ENCODE results near the gene MYH9. TPM values are rescaled to one million over a fixed set of nuclear protein-coding genes. Genes with fewer than 3 reads are reported as not detected.
A peak's percentile ranks its signal among the peaks of the same experiment; 100 is the strongest.

MYH9 gene
- total RNA-seq, 1 donor from 2014 or later: 122 TPM

DNA sequence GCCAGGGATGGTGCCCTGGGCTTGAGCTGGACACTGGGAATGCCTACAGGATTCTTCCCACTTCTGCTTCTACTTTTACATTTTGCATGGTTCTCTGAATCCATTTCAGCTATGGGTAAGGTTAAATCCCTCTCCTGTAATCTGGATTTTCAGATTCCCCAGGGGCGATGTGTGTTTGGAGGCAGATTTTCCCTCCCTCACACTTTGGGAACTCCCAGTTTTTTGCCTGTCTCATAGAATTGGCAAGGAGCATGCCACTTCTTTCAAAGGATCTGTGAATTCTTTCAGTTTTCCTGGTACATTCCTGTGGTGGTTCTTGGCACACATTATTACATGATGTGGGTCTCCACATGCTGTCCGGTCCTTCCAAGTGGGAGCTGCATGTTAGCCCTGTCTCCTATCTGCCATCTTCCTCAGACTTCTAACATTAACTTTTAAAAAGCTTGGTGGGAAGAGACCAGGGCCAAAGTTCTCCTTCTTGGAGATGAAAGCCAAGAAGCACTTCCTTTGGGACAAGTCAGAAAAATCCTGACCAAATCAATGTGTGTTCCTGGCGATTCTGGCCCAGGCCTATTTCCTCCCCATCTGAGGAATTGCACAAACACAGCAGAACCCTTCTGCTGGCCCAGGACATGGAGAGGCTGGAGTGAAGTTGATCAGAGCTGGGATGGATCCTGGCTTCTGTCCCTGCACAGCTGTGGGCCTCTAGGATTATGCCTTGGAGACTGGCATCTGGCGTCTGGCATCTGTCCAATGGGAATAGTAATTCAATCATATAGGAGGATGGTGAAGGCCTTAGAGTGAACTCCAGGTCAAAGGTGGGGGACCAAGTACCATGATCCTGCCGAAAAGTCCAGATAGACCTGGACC is 143.0 kb downstream of the MYH9 start:
- no peak overlapping the region for H3K4me3 Mint-ChIP-seq (ENCODE audit: unreplicated experiment)
- peaks cover 38% of the 10 kb centered on the region for H3K36me3 Mint-ChIP-seq (ENCODE audit: unreplicated experiment)
- no peak for DNase-seq
- no peaks in the 10 kb centered on the region for H3K4me1 Mint-ChIP-seq (ENCODE audit: low read depth, unreplicated experiment)
- no peak overlapping the region for H3K27ac Mint-ChIP-seq (ENCODE audit: unreplicated experiment)
- H3K9me3 Mint-ChIP-seq (ENCODE audit: unreplicated experiment): peaks cover 19% of the 10 kb centered on the region
- TF ChIP-seq, protein P1, sequence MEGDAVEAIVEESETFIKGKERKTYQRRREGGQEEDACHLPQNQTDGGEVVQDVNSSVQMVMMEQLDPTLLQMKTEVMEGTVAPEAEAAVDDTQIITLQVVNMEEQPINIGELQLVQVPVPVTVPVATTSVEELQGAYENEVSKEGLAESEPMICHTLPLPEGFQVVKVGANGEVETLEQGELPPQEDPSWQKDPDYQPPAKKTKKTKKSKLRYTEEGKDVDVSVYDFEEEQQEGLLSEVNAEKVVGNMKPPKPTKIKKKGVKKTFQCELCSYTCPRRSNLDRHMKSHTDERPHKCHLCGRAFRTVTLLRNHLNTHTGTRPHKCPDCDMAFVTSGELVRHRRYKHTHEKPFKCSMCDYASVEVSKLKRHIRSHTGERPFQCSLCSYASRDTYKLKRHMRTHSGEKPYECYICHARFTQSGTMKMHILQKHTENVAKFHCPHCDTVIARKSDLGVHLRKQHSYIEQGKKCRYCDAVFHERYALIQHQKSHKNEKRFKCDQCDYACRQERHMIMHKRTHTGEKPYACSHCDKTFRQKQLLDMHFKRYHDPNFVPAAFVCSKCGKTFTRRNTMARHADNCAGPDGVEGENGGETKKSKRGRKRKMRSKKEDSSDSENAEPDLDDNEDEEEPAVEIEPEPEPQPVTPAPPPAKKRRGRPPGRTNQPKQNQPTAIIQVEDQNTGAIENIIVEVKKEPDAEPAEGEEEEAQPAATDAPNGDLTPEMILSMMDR (IDR thresholded peaks at IDR 0.05; ENCODE audit: partially characterized antibody, unreplicated experiment): no peak
- H3K27me3 Mint-ChIP-seq (ENCODE audit: unreplicated experiment): peaks cover 2% of the 10 kb centered on the region

DNA sequence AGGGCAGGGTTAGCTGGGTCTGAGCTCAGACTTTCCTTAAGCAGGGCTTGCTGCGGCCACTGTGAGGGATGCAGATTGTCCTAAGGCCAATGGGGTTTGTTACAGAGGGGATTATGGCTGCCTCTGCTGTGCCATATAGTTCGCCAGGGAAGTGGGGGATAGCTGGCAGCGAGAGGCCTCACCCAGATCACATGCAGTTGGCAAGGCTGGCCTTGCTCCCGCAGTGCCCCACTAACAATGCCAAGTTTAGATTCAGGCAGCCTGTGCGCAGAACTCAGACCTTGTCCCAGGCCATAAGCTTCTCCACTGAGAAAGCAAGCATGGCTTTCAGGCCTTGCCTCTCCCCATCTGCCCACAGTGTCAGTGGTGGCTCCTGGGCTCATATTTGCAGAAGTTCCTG is 143.8 kb downstream of the MYH9 start:
- H3K27ac Mint-ChIP-seq (ENCODE audit: unreplicated experiment): no peak overlapping the region
- H3K4me1 Mint-ChIP-seq (ENCODE audit: low read depth, unreplicated experiment): peaks cover 4% of the 10 kb centered on the region
- peaks cover 2% of the 10 kb centered on the region for H3K27me3 Mint-ChIP-seq (ENCODE audit: unreplicated experiment)
- H3K4me3 Mint-ChIP-seq (ENCODE audit: unreplicated experiment): no peak overlapping the region
- TF ChIP-seq, protein P1 (IDR thresholded peaks at IDR 0.05; ENCODE audit: partially characterized antibody, unreplicated experiment): no peak
- DNase-seq: no peak
- H3K9me3 Mint-ChIP-seq (ENCODE audit: unreplicated experiment): peaks cover 19% of the 10 kb centered on the region
- peaks cover 38% of the 10 kb centered on the region for H3K36me3 Mint-ChIP-seq (ENCODE audit: unreplicated experiment)

DNA sequence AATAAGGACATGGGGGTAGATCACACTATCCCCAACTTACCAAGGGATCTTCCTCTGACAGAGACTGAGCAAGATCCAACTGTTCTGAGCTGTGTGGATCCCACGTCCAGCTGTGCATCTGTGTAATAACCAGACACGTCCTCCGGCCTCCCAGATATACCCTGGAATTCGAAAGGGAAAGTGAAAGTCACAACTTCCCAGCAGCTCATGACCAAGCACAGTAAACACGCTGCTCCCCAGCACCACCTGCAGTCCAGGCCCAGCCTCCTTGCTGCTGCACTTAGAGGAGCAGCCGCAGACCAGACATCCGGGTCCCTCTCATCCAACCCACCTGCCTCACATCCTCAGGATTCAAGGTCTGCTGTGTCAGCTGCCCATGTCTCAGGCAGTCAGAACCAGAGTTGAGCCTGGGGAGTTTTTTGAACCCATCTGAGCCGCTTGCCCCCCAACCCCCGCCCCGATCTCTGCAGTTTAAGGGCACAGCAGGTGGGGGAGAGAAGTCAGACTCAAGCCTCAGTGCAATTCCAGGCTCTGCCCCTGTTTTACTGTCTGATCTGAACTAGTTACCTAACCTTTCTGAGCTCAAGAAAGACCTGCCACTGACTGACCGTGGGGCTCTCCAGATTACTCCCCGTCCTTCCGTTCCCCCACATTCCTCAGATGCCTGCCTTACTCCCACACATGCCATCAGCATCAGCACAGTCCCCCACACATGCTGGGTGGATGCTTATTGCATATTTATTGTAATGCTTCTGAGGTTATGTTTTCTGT is 148.2 kb downstream of the MYH9 start, which contains the start of gene APOL2:
Gene APOL2 (minus strand): TSS at position 127 of the 771 bp plus-strand sequence. CDS start 6,365 bp downstream, outside the sequence.
- peaks cover 23% of the 10 kb centered on the region for H3K36me3 Mint-ChIP-seq (ENCODE audit: unreplicated experiment)
- peak within 1 kb of the TSS; percentile 21 for H3K27ac Mint-ChIP-seq (ENCODE audit: unreplicated experiment)
- H3K27me3 Mint-ChIP-seq (ENCODE audit: unreplicated experiment): no peaks in the 10 kb centered on the region
- H3K9me3 Mint-ChIP-seq (ENCODE audit: unreplicated experiment): peaks cover 9% of the 10 kb centered on the region
- H3K4me1 Mint-ChIP-seq (ENCODE audit: low read depth, unreplicated experiment): peaks cover 4% of the 10 kb centered on the region
- H3K4me3 Mint-ChIP-seq (ENCODE audit: unreplicated experiment): no peak within 1 kb of the TSS
- peak; percentile 67 for DNase-seq
- TF ChIP-seq, protein P1 (IDR thresholded peaks at IDR 0.05; ENCODE audit: partially characterized antibody, unreplicated experiment): no peak

DNA sequence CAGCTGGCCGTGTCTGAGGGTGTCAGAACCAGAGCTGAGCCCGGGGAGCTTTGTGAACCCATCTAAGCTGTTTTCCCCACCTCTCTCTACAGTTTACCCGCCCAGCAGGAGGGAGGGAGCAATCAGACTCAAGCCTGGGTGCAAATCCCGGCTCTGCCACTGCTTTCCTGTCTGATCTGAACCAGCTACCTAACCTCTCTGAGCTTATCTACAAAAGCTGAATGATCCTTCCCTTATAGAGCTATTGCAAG is 148.7 kb downstream of the MYH9 start:
- peaks cover 4% of the 10 kb centered on the region for H3K4me1 Mint-ChIP-seq (ENCODE audit: low read depth, unreplicated experiment)
- DNase-seq: no peak
- TF ChIP-seq, protein P1 (IDR thresholded peaks at IDR 0.05; ENCODE audit: partially characterized antibody, unreplicated experiment): no peak
- no peak overlapping the region for H3K4me3 Mint-ChIP-seq (ENCODE audit: unreplicated experiment)
- peaks cover 9% of the 10 kb centered on the region for H3K9me3 Mint-ChIP-seq (ENCODE audit: unreplicated experiment)
- H3K27me3 Mint-ChIP-seq (ENCODE audit: unreplicated experiment): no peaks in the 10 kb centered on the region
- H3K36me3 Mint-ChIP-seq (ENCODE audit: unreplicated experiment): peaks cover 23% of the 10 kb centered on the region
- H3K27ac Mint-ChIP-seq (ENCODE audit: unreplicated experiment): peak overlapping the region; percentile 21

Data from glutamatergic neuron (in vitro differentiated cells).